HUES6 (cell line): ENCODE results near the gene EHMT1.
"Not testable (repeated sequence)": the region's sequence is repeated elsewhere in the genome, so short reads cannot be mapped to it uniquely, and the experiment has no call there.

Source experiments
- H3K27ac ChIP-seq: 2 replicates; pipeline ENCODE4 v1.7.0; 2013; ENCODE audit warnings: low read depth, mild to moderate bottlenecking, low read length, inconsistent platforms
- H3K27me3 ChIP-seq: 2 replicates; pipeline ENCODE4 v1.6.1; 2013; ENCODE audit warnings: low read length; ENCODE audit not compliant: control insufficient read depth, insufficient read depth
- H3K36me3 ChIP-seq: 2 replicates; pipeline ENCODE4 v1.6.1; 2013; ENCODE audit warnings: low read length; ENCODE audit not compliant: control insufficient read depth, insufficient read depth
- H3K4me1 ChIP-seq: 2 replicates; pipeline ENCODE4 v1.6.1; 2013; ENCODE audit warnings: low read length; ENCODE audit not compliant: control insufficient read depth, insufficient read depth
- H3K4me3 ChIP-seq: 2 replicates; pipeline ENCODE4 v1.5.1; 2013; ENCODE audit warnings: low read depth, low read length
- H3K9ac ChIP-seq: one replicate; pipeline ENCODE4 v1.6.1; 2013; ENCODE audit warnings: mild to moderate bottlenecking, low read length
- H3K9me3 ChIP-seq: 2 replicates; pipeline ENCODE4 v1.6.1; 2013; ENCODE audit warnings: low read depth, low read length; ENCODE audit not compliant: control insufficient read depth, insufficient read depth

Gene EHMT1

DNA sequence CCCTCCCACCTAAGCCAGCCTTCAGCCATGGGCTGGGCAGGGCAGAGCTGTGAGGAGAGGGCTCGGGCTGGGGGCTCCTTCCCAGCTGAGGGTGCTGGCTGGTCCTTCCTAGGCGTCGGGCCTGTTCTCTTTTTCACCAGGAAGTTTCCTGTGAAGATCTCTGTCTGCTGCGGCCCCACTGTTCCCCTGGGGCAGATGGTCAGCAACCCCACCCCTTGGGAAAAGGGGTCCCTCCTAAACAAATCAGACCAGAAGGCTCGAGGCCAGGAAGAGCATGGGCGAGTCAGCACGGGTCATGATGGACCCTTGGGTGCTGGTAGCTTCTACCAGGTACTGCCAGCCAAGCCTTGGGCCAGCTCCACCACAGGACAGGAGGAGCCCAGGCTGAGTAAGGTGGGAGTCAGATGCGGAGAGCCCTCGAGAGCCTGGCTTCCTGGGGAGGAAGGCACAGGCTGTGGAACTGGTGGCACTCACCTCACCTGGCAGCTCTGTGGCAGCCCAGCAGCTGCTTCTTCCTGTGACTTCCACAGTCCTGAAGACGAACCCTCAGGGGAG is 262.2 kb downstream of the EHMT1 start:
- Histone ChIP-seq H3K27me3 (peaks cover 18% of the 10 kb centered on the region), H3K9me3 (no peaks in the 10 kb centered on the region), H3K27ac (no peak overlapping the region), H3K4me3 (no peak overlapping the region), H3K9ac (no peak overlapping the region), H3K4me1 (no peaks in the 10 kb centered on the region; the same call in 1 of the 2 replicates), H3K36me3 (peaks cover 14% of the 10 kb centered on the region)

DNA sequence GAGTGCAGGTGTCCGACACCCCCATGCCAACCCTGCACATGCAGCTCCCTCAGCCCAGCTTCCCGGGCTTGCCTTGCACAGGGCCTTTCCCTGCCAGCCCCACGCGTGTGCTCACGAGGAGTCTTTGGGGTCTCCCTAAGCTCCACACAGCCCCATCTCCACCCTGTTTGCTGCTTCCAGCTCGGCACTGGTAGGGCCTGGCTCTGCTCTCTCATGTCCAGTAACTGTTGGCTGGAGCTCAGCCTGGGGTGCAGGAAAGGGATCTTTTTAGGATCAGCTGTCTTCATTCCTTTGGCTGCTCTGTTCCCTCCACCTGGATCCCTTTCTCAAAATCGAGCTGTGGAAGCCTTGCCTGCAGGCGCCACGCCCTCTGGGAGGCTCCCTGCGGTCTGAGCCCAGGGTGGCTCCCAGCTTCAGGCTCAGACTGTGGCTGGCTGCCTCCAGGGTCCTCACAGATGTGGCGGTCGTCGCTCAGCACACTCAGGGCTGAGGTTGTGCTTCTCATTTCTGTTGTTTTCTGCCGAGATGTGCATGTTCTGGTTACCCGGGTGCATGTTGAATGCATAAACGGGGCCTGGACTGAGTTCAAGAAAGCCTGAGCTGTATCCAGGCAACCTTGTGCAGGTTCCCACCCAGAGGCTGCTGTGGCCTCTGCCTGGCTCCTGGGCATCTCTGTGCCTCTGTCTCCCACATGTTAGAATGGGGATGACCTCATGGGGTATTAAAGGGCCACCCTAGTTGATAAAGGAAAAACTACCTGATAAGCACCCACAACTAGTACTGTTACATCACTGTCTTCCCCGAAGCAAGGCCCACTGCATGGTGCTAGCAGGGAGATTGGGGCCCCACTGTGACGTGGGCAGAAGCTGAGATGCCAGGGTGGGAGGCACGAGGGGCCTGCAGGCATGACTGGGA is 263.0 kb downstream of the EHMT1 start:
- H3K4me3 ChIP-seq: no peak overlapping the region
- no peaks in the 10 kb centered on the region for H3K9me3 ChIP-seq
- no peak overlapping the region for H3K9ac ChIP-seq
- H3K27me3 ChIP-seq: peaks cover 10% of the 10 kb centered on the region
- peaks cover 14% of the 10 kb centered on the region for H3K36me3 ChIP-seq
- no peaks in the 10 kb centered on the region; the same call in 1 of the 2 replicates for H3K4me1 ChIP-seq
- no peak overlapping the region for H3K27ac ChIP-seq

DNA sequence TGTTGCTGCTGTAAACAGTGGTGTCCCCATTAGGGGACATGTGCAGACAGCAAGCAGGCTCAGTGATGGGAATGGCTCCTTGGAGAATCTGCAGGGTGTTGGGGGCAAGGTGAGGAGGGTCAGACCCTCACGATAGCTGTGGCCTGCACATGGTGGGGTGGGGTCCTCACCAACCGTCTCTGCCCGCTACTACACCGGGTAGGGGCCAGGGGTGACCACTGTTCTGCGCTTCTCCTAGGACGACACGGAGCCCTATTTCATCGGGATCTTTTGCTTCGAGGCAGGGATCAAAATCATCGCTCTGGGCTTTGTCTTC is 263.7 kb downstream of the EHMT1 start:
- H3K9ac ChIP-seq: no peak overlapping the region
- no peak overlapping the region for H3K4me3 ChIP-seq
- no peaks in the 10 kb centered on the region; the same call in 1 of the 2 replicates for H3K4me1 ChIP-seq
- no peaks in the 10 kb centered on the region for H3K9me3 ChIP-seq
- H3K36me3 ChIP-seq: peaks cover 14% of the 10 kb centered on the region
- no peak overlapping the region for H3K27ac ChIP-seq
- peaks cover 4% of the 10 kb centered on the region; the same call in 1 of the 2 replicates for H3K27me3 ChIP-seq

DNA sequence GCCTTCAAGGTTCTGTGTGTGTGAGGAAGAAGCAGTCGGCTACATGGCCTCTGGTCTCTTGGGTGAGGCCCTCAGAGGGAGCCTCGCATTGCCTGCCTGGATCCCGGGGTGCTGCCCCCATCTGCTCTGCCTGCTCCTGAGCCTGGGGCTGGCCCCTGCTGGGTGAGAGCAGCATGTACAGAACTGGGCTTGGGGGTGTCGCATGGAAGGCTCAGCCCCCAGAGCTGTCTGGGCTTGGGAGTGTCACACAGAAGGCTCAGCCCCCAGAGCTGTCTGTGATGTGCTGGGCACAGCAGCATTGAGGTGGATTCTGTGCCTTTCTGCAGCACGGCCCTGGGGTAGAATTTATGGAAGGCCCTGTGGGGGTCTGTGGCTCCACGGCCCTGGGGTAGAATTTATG is 265.2 kb downstream of the EHMT1 start:
- H3K9me3 ChIP-seq, H3K27me3 ChIP-seq, H3K9ac ChIP-seq, H3K27ac ChIP-seq, H3K4me1 ChIP-seq, H3K4me3 ChIP-seq: not testable (repeated sequence)
- H3K36me3 ChIP-seq: peaks cover 14% of the 10 kb centered on the region

DNA sequence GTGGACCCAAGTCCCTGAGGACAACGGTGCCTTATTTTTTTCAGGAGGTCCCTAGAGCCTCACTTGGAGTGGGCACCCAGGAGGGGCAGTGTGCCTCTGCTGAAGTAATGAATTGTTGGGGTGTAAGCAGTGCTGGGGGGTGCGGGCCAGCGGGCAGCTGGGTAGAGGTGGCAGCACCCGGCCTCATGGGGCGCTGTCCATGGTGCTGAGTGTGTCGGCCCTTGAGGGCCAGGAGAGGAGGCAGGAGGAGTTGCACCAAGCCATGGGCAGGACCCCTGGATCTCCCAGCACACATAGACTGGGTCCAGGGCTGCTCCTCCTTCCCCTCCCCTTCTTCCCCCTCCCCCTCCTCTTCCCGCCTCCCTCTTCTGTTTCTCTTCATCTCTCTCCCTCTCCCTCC is 265.7 kb downstream of the EHMT1 start:
- not testable (repeated sequence) for H3K4me3 ChIP-seq, H3K9ac ChIP-seq, H3K27ac ChIP-seq, H3K27me3 ChIP-seq, H3K9me3 ChIP-seq, H3K4me1 ChIP-seq
- peaks cover 14% of the 10 kb centered on the region for H3K36me3 ChIP-seq

DNA sequence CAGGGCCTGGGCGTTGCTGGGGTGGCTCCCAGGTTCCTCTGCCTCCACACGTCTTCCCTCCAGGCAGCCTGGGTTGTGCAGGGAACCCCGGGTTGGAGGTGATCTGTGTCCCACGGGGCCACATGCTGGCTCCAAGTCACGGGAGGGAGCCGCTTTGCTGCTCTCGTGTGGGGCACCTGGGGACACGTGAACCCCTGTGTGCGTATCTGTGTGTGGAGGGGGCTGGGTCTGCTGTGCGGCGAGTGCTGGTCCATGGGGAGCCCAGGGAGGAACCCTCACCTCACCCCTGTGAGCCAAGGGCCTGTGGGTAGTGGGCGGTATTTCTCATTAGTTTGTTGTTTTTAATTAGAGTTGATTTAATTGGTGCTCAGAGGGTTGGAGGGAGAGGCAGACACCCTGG is 266.3 kb downstream of the EHMT1 start:
- not testable (repeated sequence) for H3K4me1 ChIP-seq, H3K9ac ChIP-seq, H3K27ac ChIP-seq, H3K4me3 ChIP-seq, H3K27me3 ChIP-seq, H3K9me3 ChIP-seq
- H3K36me3 ChIP-seq: peaks cover 14% of the 10 kb centered on the region
